Natural killer cell (primary cell): Measurements from ENCODE around the gene B3GALT6. TPM values are rescaled to one million over a fixed set of nuclear protein-coding genes. Genes with fewer than 3 reads are reported as not detected.
"Not testable (repeated sequence)": the region's sequence is repeated elsewhere in the genome, so short reads cannot be mapped to it uniquely, and the experiment has no call there.

ENCODE experiments used
- ATAC-seq, 3 donors: fragments of 150-1000 bp in 2 of 3; fragments of 200-7000 bp in 1 of 3; cut with Tn5 transposase; 1 replicate in 1 of 3; 2 replicates in 2 of 3; pipeline ENCODE4 v1.10.0; 2021; ENCODE audit warnings: mild to moderate bottlenecking in 2 of 3, moderate library complexity in 2 of 3
- DNase-seq, 2 donors: peaks; one replicate each; pipeline versions ENCODE4 v3.0.0 to v3.0.0-alpha.2; 2013 to 2021; ENCODE audit warnings: mixed read lengths in 1 of 2
- H3K27ac ChIP-seq: one replicate; pipeline ENCODE4 v1.5.1; 2013; ENCODE audit warnings: mild to moderate bottlenecking, low read length
- H3K27me3 ChIP-seq: one replicate; pipeline ENCODE4 v1.6.1; 2013; ENCODE audit warnings: low read length; ENCODE audit not compliant: control insufficient read depth, insufficient read depth
- H3K36me3 ChIP-seq: one replicate; pipeline ENCODE4 v1.6.1; 2013; ENCODE audit warnings: low read length; ENCODE audit not compliant: control insufficient read depth, insufficient read depth
- H3K4me1 ChIP-seq: one replicate; pipeline ENCODE4 v1.6.1; 2013; ENCODE audit warnings: low read length; ENCODE audit not compliant: control insufficient read depth, insufficient read depth
- H3K4me3 ChIP-seq: one replicate; pipeline ENCODE4 v1.5.1; 2013; ENCODE audit warnings: low read length
- H3K9me3 ChIP-seq: one replicate; pipeline ENCODE4 v1.6.1; 2013; ENCODE audit warnings: low read length; ENCODE audit not compliant: control insufficient read depth, insufficient read depth
- H3K27ac Mint-ChIP-seq, 2 donors: one replicate each; pipeline ENCODE4 v1.8.0; 2022; ENCODE audit warnings: mild to moderate bottlenecking in 2 of 2, mixed read lengths in 2 of 2, moderate library complexity in 1 of 2
- H3K27me3 Mint-ChIP-seq, 2 donors: one replicate each; pipeline ENCODE4 v1.8.0; 2022; ENCODE audit warnings: low read depth in 2 of 2, mixed read lengths in 2 of 2
- H3K36me3 Mint-ChIP-seq: one replicate; pipeline ENCODE4 v1.8.0; 2022; ENCODE audit warnings: mixed read lengths
- H3K4me1 Mint-ChIP-seq, 2 donors: one replicate each; pipeline ENCODE4 v1.8.0; 2022; ENCODE audit warnings: mixed read lengths in 2 of 2
- H3K4me3 Mint-ChIP-seq: one replicate; pipeline ENCODE4 v1.8.0; 2022; ENCODE audit warnings: mild to moderate bottlenecking, moderate library complexity, mixed read lengths
- H3K9me3 Mint-ChIP-seq, 2 donors: one replicate each; pipeline ENCODE4 v1.8.0; 2022; ENCODE audit warnings: mixed read lengths in 2 of 2
- CTCF ChIP-seq: fragments of 200-600 bp; IDR thresholded peaks from one replicate; pipeline ENCODE4 v1.8.0; 2022; ENCODE audit warnings: antibody characterized with exemption
- WGBS: methylation state at CpG from one replicate; pipeline ENCODE4 v1.1.7; 2013; ENCODE audit warnings: missing lambda C conversion rate; ENCODE audit not compliant: insufficient coverage; 5-methylcytosine and 5-hydroxymethylcytosine counted together
- intact Hi-C: fragments of 100-400 bp; cut with micrococcal nuclease; formaldehyde crosslinking; loops from one replicate; pipeline ENCODE4 v1.14.2; 2022
- total RNA-seq, 4 donors: library from RNA; stranded (reverse); fragments of 120-200 nt in 1 of 4; gene quantifications; one replicate each; pipeline versions ENCODE4 v1.2.3 to v1.2.4, GENCODE V29; 2013 to 2022

B3GALT6 gene
- total RNA-seq, 3 donors from 2014 or later (not counting 1 experiment from before 2014, with no cell fraction given): 13.7 to 16.5 (median 16.3) TPM

DNA sequence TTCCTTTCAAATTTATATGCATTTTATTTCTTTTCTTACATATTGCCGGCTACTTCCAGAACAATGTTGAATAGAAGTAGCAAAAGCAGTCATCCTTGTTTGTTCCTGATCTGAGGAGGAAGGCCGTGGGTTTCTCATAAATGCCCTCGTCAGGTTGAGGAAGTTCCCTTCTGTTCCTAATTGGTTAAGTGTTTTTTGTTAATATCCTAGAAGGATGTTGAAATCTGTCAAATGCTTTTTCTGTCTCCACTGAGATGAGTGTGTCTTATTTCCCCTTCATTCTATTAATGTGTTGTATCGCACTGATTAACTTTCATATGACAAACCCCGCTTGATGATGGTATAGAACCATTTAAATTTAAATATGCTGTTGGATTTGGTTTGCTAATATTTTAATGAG lies 42.9 kb upstream of the B3GALT6 start:
- no peak for DNase-seq
- H3K4me1 Mint-ChIP-seq: no peaks in the 10 kb centered on the region
- H3K36me3 Mint-ChIP-seq: no peaks in the 10 kb centered on the region
- WGBS: 58% methylated on average over 3 of the region's 5 CpGs
- intact Hi-C loops: no loop called here
- TF ChIP-seq CTCF: no peak
- H3K4me3 Mint-ChIP-seq: no peak overlapping the region
- Histone ChIP-seq H3K9me3 (no peaks in the 10 kb centered on the region), H3K4me1 (no peaks in the 10 kb centered on the region), H3K36me3 (no peaks in the 10 kb centered on the region), H3K27me3 (no peaks in the 10 kb centered on the region), H3K27ac (no peak overlapping the region), H3K4me3 (no peak overlapping the region)
- no peak overlapping the region for H3K27ac Mint-ChIP-seq
- H3K9me3 Mint-ChIP-seq: no peaks in the 10 kb centered on the region
- H3K27me3 Mint-ChIP-seq: no peaks in the 10 kb centered on the region
- no peak for ATAC-seq

- Histone ChIP-seq H3K27me3 (no peaks in the 10 kb centered on the region), H3K36me3 (no peaks in the 10 kb centered on the region), H3K4me3 (no peak overlapping the region), H3K9me3 (no peaks in the 10 kb centered on the region), H3K4me1 (no peaks in the 10 kb centered on the region), H3K27ac (no peak overlapping the region)
- intact Hi-C loops: no loop called here
- Mint-ChIP-seq H3K36me3 (no peaks in the 10 kb centered on the region), H3K4me1 (no peaks in the 10 kb centered on the region), H3K27ac (no peak overlapping the region), H3K27me3 (no peaks in the 10 kb centered on the region), H3K9me3 (peaks cover 0 to 7% of the 10 kb centered on the region in 2 donors), H3K4me3 (no peak overlapping the region)
- no peak for ATAC-seq
- no peak for TF ChIP-seq CTCF
- no peak for DNase-seq
- 81% methylated on average over 11 of the region's 11 CpGs for WGBS
Observed at GRCh38 chr1:1191734-1192133, 40.3 kb upstream of the B3GALT6 start.

DNA sequence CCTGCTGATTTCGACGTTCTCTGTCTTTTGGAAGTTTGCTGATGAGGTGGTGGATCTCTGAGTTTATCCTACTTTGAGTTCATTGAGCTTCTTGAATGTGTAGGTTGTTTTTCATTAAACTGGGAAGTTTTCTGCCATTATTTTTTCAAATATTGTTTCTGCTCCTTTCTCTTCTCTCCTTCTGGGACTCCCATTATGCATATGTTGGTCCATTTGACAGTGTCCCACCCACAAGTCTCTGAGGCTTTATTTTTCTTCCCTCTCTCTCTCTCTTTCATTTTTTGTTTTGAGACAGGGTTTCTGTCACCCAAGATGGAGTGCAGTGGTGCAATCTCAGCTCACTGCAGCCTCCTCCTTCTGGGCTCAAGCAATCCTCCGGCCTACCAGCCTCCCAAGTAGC lies 37.3 kb upstream of the B3GALT6 start:
- intact Hi-C loops: no loop called here
- no peak for TF ChIP-seq CTCF
- 89% methylated on average over 3 of the region's 3 CpGs for WGBS

GRCh38 chr1:1195726-1196125 lies 36.3 kb upstream of the B3GALT6 start:
- H3K4me1 ChIP-seq: peaks cover 14% of the 10 kb centered on the region
- 85% methylated on average over 6 of the region's 6 CpGs for WGBS
- peak overlapping the region in 1 of 2 donors; percentile 27 for H3K27ac Mint-ChIP-seq

More for the DNA sequence above, 37.3 kb upstream of the B3GALT6 start:
- Mint-ChIP-seq H3K9me3 (peaks cover 0 to 7% of the 10 kb centered on the region in 2 donors), H3K4me3 (no peak overlapping the region), H3K36me3 (no peaks in the 10 kb centered on the region), H3K4me1 (peaks cover 0 to 4% of the 10 kb centered on the region in 2 donors), H3K27me3 (no peaks in the 10 kb centered on the region), H3K27ac (peak overlapping the region in 1 of 2 donors; percentile 27)
- Histone ChIP-seq H3K4me1 (peaks cover 4% of the 10 kb centered on the region), H3K27ac (no peak overlapping the region), H3K27me3 (no peaks in the 10 kb centered on the region), H3K9me3 (no peaks in the 10 kb centered on the region), H3K36me3 (no peaks in the 10 kb centered on the region), H3K4me3 (no peak overlapping the region)
- ATAC-seq (no peak), DNase-seq (no peak)

More at GRCh38 chr1:1195726-1196125, 36.3 kb upstream of the B3GALT6 start:
- H3K4me3 ChIP-seq, H3K36me3 ChIP-seq, DNase-seq, H3K27me3 ChIP-seq, H3K4me3 Mint-ChIP-seq, ATAC-seq, H3K36me3 Mint-ChIP-seq, H3K27ac ChIP-seq, intact Hi-C loops, H3K9me3 ChIP-seq, H3K9me3 Mint-ChIP-seq, H3K27me3 Mint-ChIP-seq: not testable (repeated sequence)
- peaks cover 5 to 14% of the 10 kb centered on the region in 2 donors for H3K4me1 Mint-ChIP-seq
